ENCODE results near the gene RPS6KL1.

RPS6KL1 gene

DNA sequence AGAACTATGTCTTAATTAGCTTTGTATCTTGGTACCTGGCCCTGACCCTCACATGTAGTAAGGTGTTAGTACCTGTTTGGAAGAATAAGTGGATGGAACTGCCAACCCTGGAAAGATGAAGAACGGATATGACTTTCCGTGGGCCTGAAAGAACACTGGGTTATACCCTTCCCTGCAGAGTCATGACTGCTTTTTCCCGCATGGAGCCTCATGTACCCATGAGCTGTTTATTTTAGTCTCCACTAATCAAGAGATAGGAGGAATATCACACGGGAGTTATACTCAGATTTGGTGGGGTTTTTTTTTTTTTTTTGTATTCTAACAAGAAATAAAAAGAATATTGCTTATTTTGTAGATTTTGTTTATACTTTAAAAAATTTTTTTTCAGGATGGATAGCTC, 25.4 kb downstream of the RPS6KL1 start:
- in situ Hi-C loops (cut with MboI; ENCODE audit: low sequenced_read_pairs) = no loop called here

- in situ Hi-C loops (cut with MboI; ENCODE audit: low sequenced_read_pairs) = no loop called here
Measured at GRCh38 chr14:74896400-74896799, 26.7 kb downstream of the RPS6KL1 start.

DNA sequence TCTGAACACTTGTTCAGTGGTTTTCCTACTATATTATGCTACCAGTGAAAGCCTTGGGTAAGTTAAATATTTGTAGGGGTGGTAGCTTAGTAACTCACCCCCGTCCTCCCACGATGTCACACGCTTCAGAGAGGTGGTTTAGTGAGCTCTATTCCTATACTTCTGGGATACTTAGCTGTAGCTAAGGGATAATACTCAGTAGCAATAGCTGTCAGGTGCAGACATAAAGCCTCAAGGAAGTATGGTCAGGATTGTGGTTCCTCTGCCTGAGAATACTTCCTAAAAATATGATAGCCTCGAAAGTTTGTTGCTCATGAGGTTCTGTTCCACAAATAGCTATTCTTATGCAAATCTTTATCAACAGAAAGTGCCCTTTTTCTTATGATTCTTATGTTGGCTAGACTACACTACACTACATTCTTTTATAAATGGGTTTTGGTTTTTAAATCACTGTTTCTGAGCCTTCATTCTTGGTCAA, 29.4 kb downstream of the RPS6KL1 start:
- in situ Hi-C loops (cut with MboI; ENCODE audit: low sequenced_read_pairs) = no loop called here

DNA sequence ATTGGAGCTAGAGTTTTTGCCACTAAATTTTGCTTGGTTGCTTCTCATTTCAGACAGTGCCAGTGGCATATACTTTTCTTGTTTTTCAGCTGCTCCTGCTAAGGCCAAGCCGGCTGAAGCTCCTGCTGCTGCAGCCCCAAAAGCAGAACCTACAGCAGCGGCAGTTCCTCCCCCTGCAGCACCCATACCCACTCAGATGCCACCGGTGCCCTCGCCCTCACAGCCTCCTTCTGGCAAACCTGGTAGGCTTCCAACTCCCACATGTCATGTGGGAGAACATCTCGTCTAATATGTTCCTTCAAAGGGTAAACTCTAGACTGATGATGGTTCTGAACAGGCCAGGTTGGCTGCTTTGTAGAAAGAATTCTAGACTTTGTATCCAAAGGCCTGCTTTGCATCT, 30.3 kb downstream of the RPS6KL1 start:
- in situ Hi-C loops (cut with MboI; ENCODE audit: low sequenced_read_pairs) = no loop called here

DNA sequence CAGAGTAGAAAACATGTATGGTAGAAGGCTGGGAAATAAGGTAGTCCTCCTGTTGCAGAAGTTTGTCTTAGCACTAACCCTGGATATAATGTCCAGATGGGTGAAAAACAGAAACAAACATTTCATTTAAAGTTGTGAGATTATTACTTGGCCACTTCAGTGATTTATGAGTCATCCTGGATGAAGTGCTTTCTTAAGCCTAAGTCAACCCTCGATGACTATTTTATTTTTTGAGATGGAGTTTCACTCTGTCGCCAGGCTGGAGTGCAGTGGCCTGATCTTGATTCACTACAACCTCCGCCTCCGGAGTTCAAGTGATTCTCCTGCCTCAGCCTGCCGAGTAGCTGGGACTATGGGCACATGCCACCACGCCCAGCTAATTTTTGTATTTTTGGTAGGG, 31.2 kb downstream of the RPS6KL1 start:
- in situ Hi-C loops (cut with MboI; ENCODE audit: low sequenced_read_pairs) = no loop called here

GRCh38 chr14:74890262-74890661, 32.8 kb downstream of the RPS6KL1 start:
- in situ Hi-C loops (cut with MboI; ENCODE audit: low sequenced_read_pairs) = no loop called here

DNA sequence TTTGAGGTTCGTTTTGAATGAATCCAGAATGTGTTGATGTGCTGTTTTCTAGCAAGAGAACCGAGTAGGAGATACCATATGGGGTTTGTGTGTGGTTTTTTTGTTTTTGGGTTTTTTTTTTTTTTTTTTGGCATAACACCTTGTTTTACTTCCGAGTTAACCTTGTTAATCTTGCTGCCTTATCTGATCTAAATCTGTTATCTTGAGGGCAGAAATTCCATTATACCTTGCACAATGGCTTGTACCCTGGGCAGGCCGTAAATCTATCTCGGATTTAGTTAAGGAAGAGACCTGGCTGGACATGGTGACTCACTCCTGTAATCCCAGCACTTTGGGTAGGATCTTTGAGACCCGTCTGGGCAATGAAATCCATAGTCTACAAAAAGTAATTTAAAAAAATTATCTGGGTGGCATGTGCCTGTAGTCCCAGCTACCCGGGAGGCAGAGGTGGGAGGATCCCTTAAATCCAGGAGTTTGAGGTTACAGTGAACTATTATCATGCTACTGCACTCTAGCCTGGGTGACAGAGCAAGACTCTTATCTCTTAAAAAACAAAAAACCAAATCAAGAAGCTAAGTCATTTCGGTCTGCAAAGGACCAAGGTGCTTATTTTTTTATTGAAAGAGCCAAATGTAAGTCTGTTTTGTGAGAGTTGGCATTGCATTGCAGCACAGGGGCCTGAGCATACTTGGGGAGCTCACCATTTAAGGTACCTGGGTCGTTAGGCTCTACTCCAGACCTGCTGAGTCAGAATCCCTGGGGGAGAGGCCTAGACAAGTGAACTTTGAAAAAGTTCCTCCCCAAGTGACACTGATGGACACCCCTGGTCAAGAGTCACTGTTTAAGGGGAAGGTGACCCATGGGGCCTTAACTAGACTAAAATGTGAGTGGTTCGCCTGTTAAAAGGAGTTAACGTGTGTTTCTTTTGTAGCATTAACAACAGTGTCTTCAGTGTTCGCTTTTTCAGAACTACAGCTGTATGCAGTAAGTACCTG, 34.6 kb downstream of the RPS6KL1 start:
- in situ Hi-C loops (cut with MboI; ENCODE audit: low sequenced_read_pairs) = no loop called here

DNA sequence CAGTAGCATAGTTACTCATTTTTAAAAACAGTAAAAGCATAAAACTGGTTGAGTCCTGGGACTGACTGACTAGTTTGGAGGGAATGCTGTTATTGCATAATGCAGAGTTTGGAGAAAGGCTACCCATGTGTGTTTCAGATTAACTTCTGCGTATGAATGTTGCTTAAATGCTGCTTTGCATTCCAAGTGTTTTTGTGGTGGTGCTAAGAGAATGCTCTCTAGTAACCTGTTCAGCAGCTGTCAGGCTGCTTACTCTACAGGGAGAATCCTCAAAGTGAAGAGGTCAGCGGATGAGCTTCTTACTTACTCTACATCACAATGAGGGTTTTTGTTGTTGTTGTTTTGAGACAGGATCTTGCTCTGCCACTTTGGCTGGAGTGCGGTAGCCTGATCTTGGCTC, 37.1 kb downstream of the RPS6KL1 start:
- in situ Hi-C loops (cut with MboI; ENCODE audit: low sequenced_read_pairs) = no loop called here

DNA sequence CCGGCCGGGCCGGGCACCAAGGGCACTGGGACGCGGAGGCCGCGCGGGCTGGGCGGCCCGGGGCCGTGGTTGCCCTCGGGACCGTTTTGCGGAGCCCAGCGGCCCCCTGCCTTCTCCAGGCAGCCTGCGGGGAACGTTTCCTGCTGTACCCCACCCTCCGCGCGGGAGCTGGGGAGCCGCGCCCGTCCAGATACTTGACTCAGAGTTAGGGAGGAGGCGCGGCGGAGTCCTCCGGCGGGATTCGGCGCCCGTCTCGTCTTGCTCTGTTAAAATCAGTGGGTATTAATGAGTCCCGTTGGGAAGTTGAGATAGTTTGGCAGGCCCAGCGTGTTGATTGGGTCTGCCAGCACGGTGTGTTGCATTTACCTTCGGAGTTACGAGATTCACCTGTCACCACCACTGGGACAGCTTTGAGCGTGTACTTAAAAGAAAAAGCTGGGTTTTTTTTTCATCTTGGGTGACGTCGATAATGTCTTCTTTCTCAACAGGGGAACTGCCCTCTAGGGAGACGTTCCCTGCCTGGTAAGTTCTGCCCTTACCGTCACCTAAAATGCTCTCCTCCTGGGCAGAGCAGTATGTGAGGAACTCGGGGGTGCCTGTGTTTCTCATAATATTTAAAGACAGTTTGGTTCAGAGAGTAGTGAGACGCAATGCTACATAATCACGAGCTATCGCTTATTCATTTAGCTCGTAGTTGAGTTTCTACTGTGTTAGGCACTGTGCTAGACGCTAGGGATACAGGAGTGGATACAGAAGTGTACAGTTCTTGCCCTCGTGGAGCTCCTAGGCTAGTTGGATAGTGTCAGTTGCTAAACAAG, 40.7 kb downstream of the RPS6KL1 start:
- in situ Hi-C loops (cut with MboI; ENCODE audit: low sequenced_read_pairs) = no loop called here

DNA sequence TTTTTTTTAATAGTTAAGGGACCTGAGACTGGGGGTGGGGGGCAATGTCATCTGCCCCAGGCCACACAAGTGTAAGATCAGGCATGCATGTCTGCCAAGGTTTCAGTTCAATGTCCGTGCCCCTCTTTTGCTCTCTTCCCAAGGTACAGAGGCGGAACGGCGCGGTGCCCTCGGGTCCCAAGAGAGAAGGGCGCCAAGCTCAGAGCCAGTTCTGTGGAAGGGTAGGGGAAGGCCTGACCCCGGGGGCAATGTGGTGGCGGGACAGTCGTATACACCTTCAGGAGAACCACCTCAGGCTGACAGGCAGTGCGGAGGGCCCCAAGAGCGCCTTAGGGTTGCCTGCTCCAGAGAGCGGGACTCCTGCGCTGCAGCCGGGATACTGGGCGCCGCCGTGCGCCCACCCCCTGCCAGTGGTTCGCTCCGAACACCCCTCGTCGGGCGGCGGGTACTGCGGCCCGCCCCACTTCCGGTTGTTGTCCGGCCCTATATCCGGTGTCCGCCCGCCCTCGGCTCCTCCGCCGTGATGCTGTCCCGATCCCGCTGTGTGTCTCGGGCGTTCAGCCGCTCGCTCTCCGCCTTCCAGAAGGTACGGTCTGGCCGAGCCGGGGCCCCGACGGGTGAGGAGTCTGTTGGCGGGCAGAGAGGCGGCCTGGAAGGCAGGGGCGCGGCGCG, 41.5 kb downstream of the RPS6KL1 start, which contains the start of gene DLST:
DLST (plus strand) TSS at position 486 of the 672 bp plus-strand sequence; CDS start at position 524, 38 bp downstream.
- in situ Hi-C loops (cut with MboI; ENCODE audit: low sequenced_read_pairs) = no loop called here

DNA sequence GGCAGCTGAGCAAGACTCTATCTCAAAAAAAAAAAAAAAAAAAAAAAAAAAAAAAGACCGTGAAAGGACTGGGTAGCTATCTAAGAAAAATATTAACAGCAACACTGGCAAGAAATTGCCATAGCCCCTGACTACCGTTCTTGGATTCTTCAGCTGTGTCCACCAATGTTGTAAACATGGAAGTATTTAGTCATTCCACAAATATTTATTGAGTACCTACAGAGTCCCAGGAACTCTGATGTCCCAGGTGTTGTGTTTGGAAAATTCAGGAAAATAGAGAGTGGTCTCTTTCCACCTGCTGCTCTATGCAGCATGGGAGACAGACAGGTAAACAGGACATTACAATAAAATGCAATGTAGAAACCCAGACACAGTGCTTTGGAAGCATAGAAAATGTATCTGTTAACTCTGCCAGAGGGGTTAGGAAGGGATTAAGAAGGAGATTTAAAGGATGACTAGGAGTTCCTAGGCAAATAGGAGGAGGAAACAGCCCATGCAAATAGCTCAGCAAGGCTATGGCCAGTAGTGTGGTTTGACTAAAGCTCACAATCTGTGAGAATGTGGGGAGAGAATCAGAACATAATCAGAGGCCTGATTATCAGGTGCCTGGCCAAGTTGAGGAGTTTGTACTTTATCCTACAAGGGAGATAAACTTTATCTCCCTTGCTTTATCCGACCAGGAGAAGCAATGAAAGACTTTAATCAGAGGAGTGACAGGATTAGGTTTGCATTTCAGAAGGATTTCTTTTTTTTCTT, 43.5 kb downstream of the RPS6KL1 start:
- in situ Hi-C loops (cut with MboI; ENCODE audit: low sequenced_read_pairs) = no loop called here

GRCh38 chr14:74875941-74876913, 46.8 kb downstream of the RPS6KL1 start, which contains the start of gene PROX2:
Gene PROX2 (minus strand): TSS chr14:74876145. CDS start chr14:74863834, 12,311 bp downstream.
- in situ Hi-C loops (cut with MboI; ENCODE audit: low sequenced_read_pairs) = no loop called here

GRCh38 chr14:74875204-74875603, 47.9 kb downstream of the RPS6KL1 start:
- in situ Hi-C loops (cut with MboI; ENCODE audit: low sequenced_read_pairs) = no loop called here

DNA sequence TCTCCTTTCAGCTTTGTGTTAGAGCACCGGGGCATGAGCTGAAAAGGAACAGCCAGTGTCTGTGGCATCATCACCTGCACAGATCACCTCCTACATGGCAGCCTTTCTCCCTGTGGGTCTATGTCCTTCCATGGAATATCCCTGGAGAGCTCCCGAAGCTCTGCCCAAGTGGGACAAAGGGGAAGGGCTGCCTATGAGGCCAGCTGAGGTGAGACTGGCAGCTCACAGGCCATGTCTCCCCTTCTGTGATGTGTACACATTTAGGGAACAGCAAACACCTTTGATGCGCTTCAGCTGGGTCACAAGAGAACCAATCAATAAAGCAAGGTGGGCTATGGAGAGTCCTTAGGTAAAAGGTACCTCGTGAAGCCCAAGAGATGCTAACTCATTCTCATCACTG, 51.2 kb downstream of the RPS6KL1 start:
- in situ Hi-C loops (cut with MboI; ENCODE audit: low sequenced_read_pairs) = no loop called here

- in situ Hi-C loops (cut with MboI; ENCODE audit: low sequenced_read_pairs) = no loop called here
Measured at GRCh38 chr14:74868739-74869138, 54.3 kb downstream of the RPS6KL1 start.

GRCh38 chr14:74867673-74868072, 55.4 kb downstream of the RPS6KL1 start:
- in situ Hi-C loops (cut with MboI; ENCODE audit: low sequenced_read_pairs) = no loop called here

GRCh38 chr14:74866708-74867389, 56.2 kb downstream of the RPS6KL1 start:
- in situ Hi-C loops (cut with MboI; ENCODE audit: low sequenced_read_pairs) = no loop called here

DNA sequence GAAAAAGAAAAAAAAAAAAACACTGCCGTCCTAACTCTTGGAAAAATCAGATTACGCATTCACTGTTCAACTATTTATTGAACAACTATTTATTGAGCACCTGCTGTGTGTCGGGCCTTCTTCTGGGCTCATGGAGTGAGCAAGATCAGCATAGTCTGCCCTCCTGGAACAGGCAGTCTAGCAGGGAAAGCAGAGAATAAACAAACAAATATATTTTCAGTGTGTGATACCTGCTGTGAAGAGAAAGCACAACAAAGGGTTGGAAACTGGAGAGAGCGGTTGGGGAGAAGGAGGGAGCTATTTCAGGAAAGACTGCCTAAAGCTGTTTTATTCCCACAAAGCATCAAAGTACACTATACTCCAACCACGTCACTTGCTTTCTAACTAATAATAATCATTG, 57.9 kb downstream of the RPS6KL1 start:
- in situ Hi-C loops (cut with MboI; ENCODE audit: low sequenced_read_pairs) = no loop called here

All from HL-60/S4 (cell line).